Fibroblast of peridontal ligament (primary cell): Measurements from ENCODE around the gene DNAI1.
"Not testable (repeated sequence)": the region's sequence is repeated elsewhere in the genome, so short reads cannot be mapped to it uniquely, and the experiment has no call there.

Source experiments
- DNase-seq: peaks from one replicate; pipeline ENCODE4 v3.0.0-alpha.2; 2010; ENCODE audit errors: extremely low read depth

DNAI1 gene

DNA sequence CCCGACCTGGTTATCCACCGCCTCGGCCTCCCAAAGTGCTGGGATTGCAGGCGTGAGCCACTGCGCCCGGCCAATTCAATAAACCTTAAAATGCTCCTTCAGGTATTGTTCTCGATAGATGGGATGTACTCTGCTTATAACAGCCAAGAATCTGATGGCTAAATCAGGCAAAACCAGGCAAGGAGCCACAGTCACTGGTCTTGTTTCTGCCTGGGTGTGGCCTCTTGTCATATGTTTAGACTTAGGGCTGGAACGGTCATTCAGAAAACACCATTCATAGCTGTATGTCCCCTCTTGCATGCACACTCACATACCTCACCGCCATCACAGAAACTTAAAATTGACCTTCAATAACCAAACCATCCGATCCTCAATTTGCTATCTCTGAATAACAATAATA, 8.0 kb upstream of the DNAI1 start:
- no peak for DNase-seq

DNA sequence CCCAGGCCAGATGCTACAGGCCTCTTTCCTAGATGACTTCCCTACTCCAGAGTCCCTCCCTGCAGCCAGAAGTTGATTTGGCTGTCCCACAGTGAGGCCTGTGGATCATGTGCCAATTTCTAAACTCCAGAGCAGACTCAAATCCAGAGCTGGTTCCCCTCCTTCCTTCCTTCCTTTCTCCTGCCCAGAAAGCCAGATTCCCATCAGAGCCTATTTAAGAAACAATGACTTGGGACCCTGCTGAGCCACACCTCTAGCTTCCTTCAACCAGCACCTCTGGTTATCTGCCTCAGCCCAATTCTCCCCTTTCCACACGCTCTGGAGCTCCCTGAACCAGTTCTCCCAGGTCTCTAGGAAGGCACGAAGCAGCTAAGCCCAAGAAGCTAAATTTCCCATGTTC, 7.5 kb upstream of the DNAI1 start:
- no peak for DNase-seq

DNA sequence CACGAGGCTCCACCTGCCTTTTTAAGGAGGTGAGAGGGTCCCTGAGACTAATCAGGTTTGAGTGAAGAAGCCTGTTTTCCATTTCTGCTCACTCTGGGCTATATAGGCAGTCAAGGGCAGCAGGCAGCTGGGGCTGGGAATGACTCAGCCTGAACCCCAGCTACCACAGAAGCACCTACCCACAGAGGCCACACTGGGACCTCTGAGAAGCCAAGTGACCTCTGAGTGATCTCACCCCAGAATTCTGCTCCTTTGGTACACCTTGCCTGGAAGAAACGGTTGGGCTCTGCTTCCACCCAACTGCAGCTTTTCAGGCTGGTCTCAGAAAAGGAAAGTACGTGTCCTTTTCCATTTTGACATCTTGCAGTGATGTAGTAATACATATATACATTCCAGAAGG, 7.1 kb upstream of the DNAI1 start:
- no peak for DNase-seq

- no peak for DNase-seq
Measured at GRCh38 chr9:34452568-34452967, 6.0 kb upstream of the DNAI1 start.

DNA sequence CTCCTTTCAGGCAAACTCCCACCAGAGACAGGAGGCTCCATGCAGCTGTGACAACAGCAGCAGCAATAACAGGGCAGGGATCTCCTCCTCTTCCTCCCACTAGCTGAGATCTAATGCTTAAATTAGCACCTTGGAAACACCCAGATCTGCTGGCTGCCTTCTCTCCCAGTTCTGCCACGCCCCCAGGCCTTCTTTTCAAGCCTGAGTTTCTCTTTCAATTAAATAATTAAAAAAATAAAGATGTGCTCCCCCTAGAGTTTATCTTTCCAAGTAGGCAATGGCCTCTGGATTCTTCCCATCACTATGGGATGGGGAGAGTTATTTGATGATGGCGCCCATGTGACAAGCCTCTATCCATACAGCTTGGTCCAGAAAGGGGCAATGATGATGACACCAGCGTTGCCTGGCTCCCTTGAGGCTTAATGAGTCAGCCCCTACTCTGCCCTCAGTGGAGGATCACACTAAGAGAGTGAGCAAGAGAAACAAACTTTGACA, 4.0 kb upstream of the DNAI1 start:
- peak; percentile 74 for DNase-seq

GRCh38 chr9:34456151-34456550, 2.5 kb upstream of the DNAI1 start:
- DNase-seq = no peak

DNA sequence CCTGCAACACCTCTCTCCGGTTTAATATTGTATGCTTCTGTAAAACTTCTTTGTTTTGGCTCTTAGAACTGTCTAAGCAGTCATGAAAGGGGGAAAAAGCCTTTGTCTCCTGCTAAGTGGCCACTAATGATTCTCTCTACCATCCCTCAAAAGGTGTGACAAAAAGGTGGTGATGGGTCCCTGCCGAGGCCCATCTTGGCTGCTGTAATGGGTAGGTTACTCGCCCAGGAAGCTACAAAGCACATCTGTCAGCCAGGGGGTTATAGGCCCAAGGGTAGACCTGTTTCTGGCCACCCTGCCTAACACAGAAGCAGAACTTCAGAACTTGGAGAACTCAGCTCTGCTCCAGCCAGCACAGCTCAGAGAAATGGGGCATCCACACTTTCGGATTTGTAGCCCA, 1.9 kb upstream of the DNAI1 start:
- DNase-seq = no peak

- peak; percentile 60 for DNase-seq
Measured at GRCh38 chr9:34457266-34458012, 1.2 kb upstream of the DNAI1 start.

- no peak for DNase-seq
Measured at GRCh38 chr9:34458959-34459340, 345 bp downstream of the DNAI1 start.

GRCh38 chr9:34459356-34459755, 751 bp downstream of the DNAI1 start:
- DNase-seq = no peak

- no peak for DNase-seq
Measured at GRCh38 chr9:34459941-34460340, 1.3 kb downstream of the DNAI1 start.

DNA sequence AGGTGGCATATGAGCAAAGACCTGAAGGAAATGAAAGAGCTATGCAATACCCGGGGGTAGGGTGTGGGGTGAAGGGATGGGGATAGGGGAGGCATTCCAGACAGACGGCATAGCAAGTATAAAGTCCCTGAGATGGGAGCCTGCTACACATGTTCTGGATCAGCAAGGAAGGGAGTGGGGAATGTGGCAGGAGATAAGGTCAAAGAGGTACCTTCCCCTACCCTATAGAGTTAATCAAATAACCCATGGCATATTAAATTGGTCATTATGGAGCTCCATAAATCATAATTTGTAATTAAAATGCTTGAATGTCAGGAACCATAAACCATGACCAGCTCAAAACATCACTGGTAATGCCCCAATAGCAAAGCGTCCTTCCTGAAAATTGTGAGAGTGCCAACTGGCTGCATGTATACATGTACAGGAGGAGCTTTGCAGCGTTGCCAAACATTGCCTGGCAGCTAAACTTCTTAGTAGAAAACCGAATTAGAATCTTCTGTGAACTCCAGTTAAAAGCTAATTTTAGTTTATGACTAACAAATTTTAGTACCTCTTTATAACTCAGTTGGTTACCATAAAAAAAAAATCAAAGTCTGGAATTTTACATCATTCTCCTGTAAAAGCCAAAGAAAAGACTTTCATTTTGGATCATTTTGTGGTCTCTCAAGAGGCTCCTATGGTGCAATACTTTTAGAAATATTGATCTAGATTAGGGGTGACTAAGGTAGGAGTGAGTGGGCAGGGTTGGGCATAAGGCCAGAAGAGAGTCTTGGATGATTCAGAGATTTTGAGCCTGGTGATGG, 4.7 kb downstream of the DNAI1 start:
- DNase-seq = peak; percentile 66

GRCh38 chr9:34463901-34464232, 5.3 kb downstream of the DNAI1 start:
- no peak for DNase-seq

DNA sequence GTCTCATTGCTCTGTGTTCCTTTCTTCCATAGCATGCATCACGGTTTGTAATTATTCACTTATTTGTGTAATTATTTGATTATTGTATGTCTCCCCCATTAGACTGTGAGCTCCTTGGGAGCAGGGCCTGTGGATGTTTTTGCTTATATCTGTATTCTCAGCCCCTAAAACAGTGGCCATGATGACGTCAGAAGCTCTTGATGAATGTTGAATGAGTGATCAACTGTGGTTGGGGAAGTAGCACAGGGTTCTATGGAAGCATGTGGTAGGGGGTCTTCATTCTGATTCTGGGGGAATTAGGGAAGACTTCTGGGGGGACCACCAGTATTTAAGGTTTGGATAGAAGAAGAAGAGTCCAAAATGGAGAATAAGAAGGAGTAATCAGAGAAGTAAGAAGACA, 6.0 kb downstream of the DNAI1 start:
- no peak for DNase-seq

DNA sequence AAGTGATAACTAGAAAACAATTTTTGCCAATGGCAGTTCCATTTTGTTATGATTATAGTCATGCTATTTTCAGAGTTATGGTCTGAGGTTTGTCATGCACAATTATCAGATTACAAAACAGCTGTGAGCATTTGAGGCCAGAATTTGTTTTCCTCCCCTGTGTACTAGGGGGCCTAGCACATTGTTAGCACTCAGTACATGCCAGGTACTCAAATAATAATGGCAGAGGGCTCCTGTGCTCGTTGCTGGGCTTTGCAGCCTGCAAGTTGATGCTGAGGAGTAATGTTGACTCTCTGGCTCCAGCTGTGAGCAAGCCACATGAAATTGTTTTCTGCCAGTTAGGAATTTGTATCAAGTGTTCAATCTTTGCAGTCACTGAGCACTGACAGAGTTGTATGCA, 6.9 kb downstream of the DNAI1 start:
- DNase-seq = no peak

GRCh38 chr9:34475097-34475496, 16.5 kb downstream of the DNAI1 start:
- no peak for DNase-seq

DNA sequence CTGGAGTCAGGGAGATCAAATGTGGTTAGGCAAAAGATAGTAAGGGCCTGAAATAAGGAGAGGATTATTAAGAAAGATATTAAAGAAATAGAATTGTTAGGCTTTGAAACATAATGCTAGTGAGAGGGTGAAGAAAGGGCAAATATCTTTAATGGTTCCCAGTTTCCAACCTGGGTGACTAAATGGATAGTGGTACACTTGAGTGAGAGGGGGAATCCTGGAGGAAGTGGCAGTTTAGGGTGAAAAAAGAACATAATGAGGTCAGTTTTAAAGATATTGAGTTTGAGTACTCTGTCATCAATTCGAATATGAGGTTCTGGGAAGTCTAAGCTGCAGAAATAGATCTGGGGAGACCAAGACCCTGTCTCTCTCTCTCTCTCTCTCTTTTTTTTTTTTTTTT, 18.9 kb downstream of the DNAI1 start:
- DNase-seq = no peak

GRCh38 chr9:34479431-34479866, 20.8 kb downstream of the DNAI1 start:
- no peak for DNase-seq

DNA sequence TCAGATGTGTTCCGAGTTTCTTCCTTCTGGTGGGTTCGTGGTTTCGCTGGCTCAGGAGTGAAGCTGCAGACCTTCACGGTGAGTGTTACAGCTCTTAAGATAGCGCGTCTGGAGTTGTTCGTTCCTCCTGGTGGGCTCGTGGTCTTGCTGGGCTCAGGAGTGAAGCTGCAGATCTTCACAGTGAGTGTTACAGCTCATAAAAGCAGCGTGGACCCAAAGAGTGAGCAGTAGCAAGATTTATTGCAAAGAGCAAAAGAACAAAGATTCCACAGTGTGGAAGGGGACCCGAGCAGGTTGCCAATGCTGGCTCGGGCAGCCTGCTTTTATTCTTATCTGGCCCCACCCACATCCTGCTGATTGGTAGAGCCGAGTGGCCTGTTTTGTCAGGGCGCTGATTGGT, 23.0 kb downstream of the DNAI1 start:
- not testable (repeated sequence) for DNase-seq

DNA sequence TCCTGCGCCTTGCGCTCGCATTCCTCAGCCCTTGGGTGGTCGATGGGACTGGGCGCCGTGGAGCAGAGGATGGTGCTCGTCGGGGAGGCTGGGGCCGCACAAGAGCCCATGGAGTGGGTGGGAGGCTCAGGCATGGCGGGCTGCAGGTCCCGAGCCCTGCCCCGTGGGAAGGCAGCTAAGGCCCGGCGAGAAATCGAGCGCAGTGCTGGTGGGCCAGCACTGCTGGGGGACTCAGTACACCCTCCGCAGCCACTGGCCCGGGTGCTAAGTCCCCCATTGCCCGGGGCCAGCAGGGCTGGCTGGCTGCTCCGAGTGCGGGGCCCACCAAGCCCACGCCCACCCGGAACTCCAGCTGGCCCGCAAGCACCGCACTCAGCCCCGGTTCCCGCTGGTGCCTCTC, 24.1 kb downstream of the DNAI1 start:
- DNase-seq = not testable (repeated sequence)

- no peak for DNase-seq
Measured at GRCh38 chr9:34484678-34485077, 26.1 kb downstream of the DNAI1 start.

DNA sequence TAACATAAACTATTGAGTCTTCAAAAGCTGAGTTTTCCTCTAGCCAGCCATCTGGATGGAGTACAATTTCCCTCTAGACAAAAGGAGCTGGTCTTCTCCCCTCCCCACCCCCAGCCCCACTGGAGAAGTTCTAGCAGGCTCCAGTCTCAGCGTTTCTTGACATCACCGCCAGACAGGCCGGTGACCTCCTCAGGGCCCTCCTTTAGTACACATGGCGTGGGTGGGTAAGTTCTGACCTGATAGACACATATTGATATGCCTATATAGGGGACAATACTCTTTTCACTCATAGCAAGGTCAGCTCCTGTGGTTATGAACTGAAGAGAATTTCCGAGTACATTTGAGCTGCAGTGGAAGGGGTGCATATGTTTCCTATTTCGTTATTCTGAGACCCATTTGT, 27.2 kb downstream of the DNAI1 start:
- no peak for DNase-seq

GRCh38 chr9:34486572-34486971, 28.0 kb downstream of the DNAI1 start:
- no peak for DNase-seq
